AG10803 (cell line): ENCODE data around the gene CTAGE1.
"Not testable (repeated sequence)": the region's sequence is repeated elsewhere in the genome, so short reads cannot be mapped to it uniquely, and the experiment has no call there.

Experiments used
- DNase-seq: peaks from one replicate; pipeline ENCODE4 v3.0.0; 2010; ENCODE audit warnings: low read depth
- H3K4me3 ChIP-seq: 2 replicates; pipeline ENCODE4 v1.5.1; 2011; ENCODE audit warnings: mild to moderate bottlenecking, low read length, control low read depth
- CTCF ChIP-seq: conservative IDR thresholded peaks from 2 replicates; pipeline ENCODE4 v1.5.1; 2011; ENCODE audit warnings: mild to moderate bottlenecking, low read length, control low read depth, inconsistent platforms

CTAGE1 gene

DNA sequence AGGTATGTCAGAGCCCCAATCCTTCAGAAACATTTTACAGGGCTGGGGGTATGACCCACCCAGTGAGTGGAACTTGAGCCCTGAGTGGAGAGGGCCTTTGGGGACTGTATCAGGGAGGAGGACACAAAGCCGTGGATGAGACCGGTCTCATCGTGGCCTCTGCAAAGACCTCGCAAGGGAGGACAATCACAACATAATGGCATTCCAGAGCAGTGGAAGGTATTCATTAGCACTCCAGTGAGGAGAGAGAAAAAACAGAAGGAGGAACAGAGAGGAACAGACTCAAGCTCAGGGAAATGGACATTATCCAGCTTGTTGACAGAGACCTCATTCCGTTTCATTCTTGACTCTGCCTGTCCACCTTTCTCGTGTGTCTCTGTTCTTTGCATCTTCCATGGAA lies 38.8 kb upstream of the CTAGE1 start:
- TF ChIP-seq CTCF = no peak
- no peak overlapping the region for H3K4me3 ChIP-seq
- no peak for DNase-seq

DNA sequence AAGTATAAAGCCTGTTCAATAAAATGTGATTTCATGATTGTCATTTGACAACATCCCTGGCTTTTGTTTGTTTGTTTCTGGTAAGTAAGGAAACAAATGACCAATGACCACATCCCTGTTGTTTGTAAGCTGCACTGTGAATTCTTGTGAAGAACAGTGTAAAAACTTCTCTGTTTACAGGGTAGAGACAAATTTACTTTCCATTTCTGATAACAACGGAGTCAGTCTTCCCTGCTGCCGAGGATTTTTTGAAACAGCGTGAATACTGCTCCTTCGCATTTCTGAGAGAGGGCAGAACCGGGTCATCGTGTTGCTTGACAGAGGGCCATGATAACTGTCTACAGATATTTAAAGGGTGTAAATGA lies 38.4 kb upstream of the CTAGE1 start:
- no peak overlapping the region for H3K4me3 ChIP-seq
- no peak for TF ChIP-seq CTCF
- DNase-seq = no peak

DNA sequence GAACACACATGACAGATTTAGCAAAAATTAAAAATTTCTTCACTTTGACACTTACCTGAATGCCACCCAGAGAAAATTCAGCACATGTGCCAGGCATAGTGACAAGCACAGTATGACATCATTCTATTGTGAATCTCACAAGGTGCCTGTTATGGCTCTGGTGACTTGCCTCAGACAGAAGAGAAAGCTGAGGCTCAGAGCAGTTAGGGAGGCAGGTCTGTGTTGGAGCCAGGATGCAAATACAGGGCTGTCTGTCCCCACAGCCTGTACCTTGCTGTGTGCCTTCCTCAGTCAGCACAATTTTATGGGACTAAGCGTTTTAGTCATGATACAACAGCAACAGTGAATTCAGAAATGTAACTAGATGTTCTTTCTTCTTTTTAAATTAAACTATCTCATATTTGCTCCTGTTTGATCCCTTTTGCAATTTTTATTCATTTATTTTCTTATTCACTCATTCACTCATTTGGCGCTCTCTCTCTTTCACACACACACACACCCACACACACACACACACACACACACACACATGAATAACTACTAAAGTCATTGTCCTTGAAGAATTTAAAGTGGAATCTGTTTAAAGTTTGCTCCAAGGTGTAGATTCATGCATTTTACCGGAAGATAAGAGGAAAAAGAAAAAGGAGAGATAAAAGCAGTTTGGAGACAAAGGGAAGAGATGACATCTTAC lies 37.9 kb upstream of the CTAGE1 start:
- no peak overlapping the region for H3K4me3 ChIP-seq
- no peak for DNase-seq

DNA sequence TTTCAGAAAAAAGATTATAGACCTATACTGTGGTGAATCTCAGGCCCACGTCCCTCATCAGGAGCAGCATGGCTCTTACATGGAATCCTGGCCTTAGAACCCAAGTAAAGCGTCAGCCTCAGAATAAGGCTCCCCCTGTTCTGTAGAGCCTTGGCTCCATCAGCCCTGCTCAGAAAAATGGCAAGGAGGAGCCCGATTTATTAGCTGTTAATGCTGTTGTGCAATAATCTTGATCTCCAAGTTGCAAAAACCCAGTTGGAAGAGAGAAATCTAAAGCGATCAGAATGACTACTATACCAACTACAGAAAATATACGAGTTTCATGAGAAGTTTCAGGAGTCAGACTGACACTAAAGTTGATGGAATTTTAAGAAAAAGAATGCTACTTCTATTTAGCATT lies 35.6 kb upstream of the CTAGE1 start:
- no peak for TF ChIP-seq CTCF
- H3K4me3 ChIP-seq = no peak overlapping the region
- no peak for DNase-seq

More for the DNA sequence above, 37.9 kb upstream of the CTAGE1 start:
- TF ChIP-seq CTCF = no peak

DNA sequence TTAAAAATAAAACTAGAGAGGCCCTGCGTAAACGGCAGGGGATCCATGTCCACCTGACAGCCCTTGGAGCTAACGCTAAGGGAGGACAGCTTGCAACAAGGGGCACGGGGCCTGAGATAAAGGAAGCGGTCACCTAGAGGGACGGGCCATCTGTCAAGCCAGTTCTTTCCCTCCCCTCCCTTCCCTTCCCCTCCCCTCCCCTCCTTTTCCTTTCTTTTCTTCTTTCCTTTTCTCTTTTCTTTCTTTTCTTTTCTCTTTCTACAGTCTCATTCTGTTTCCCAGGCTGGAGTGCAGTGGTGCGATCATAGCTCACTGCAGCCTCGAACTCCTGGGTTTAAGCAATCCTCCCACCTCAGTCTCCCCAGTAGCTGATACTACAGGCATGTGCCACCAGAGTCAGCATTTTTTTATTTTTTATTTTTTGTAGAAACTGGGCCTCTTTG lies 34.5 kb upstream of the CTAGE1 start:
- DNase-seq = no peak

DNA sequence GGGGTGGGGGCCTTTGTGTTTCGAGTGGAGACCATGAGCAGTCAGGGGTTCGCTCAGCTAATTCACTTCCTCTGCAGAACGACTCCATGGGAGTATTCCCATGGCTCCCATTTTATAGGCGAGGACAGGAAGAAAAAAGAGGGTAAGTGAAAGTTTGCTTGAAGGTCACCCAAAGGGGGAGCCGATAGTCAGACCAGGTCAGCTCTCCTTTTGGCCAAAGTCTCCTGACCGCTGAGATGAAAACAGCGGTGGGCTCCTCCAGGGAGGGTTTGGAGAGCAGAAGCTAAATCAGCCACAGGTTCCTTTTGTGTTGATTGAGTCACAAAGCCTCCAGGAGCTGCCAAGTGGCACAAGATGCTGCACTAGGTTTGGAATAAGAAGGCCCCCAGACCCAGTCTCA lies 34.1 kb upstream of the CTAGE1 start:
- no peak for TF ChIP-seq CTCF
- no peak overlapping the region for H3K4me3 ChIP-seq

More for the DNA sequence above, 34.5 kb upstream of the CTAGE1 start:
- no peak for TF ChIP-seq CTCF
- no peak overlapping the region for H3K4me3 ChIP-seq

DNA sequence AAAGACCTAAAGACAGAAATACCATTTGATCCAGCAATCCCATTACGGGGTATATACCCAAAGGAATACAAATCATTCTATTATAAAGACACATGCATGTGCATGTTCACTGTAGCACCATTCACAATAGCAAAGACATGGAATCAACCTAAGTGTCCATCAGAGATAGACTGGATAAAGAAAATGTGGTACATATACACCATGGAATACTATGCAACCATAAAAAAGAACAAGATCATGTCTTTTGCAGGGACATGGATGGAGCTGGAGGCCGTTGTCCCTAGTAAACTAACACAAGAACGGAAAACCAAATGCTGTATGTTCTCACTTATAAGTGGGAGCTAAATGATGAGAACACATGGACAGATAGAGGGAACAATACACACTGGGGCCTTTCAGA lies 33.1 kb upstream of the CTAGE1 start:
- H3K4me3 ChIP-seq, DNase-seq: not testable (repeated sequence)

More for the DNA sequence above, 34.1 kb upstream of the CTAGE1 start:
- no peak for DNase-seq

- DNase-seq, H3K4me3 ChIP-seq: not testable (repeated sequence)
These were observed 32.6 kb upstream of the CTAGE1 start for GRCh38 chr18:22450318-22450717.

- DNase-seq = not testable (repeated sequence)
These were observed 32.0 kb upstream of the CTAGE1 start for GRCh38 chr18:22449753-22450152.

More at GRCh38 chr18:22449753-22450152, 32.0 kb upstream of the CTAGE1 start:
- not testable (repeated sequence) for H3K4me3 ChIP-seq
